ENCODE data around the gene DCUN1D3. TPM values are rescaled to one million over a fixed set of nuclear protein-coding genes. Genes with fewer than 3 reads are reported as not detected.

DCUN1D3 gene
- total RNA-seq, 1 donor from 2014 or later, result 57.1 TPM

DNA sequence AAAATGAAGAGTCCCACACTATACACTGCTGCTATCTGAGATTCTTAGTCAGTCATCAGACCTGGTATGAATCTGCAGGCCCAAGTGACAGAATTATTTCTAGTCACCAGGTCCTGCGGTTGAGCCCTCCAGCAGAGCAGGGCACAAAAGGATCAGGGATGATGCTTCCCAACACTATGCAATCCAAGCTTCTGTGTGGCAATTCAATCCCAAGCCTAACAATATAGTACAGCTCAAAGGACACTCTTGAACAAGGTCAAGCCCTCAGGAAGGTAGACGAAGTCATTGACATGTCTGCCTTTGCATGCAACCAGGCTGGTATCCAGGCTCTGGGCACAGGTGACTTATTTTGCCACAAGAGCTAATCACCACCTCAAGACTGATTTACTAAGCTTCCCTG lies 5.8 kb downstream of the DCUN1D3 start:
- no peak for DNase-seq (ENCODE audit: extremely low read depth, low read depth, low spot score)

GRCh38 chr16:20889625-20890275 lies 10.4 kb downstream of the DCUN1D3 start:
- no peak for DNase-seq (ENCODE audit: extremely low read depth, low read depth, low spot score)

GRCh38 chr16:20887207-20887606 lies 13.0 kb downstream of the DCUN1D3 start:
- no peak for DNase-seq (ENCODE audit: extremely low read depth, low read depth, low spot score)

- no peak for DNase-seq (ENCODE audit: extremely low read depth, low read depth, low spot score)
These were observed 13.8 kb downstream of the DCUN1D3 start for GRCh38 chr16:20886320-20886719.

DNA sequence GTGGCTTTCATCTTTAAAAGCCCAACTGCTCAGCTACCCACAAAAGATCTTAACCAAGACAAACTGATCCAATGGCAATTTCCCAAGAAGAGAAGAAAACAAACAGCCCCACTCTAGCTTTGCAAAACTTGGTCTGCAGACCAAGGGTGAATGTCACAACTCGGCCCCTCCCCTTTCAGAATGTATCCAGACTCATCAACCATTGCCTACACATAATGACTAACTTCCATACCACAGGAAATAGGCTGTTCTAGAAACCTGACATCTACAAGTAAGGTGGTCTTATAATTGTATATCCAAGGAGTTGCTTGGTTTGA lies 16.0 kb downstream of the DCUN1D3 start:
- no peak for DNase-seq (ENCODE audit: extremely low read depth, low read depth, low spot score)

DNA sequence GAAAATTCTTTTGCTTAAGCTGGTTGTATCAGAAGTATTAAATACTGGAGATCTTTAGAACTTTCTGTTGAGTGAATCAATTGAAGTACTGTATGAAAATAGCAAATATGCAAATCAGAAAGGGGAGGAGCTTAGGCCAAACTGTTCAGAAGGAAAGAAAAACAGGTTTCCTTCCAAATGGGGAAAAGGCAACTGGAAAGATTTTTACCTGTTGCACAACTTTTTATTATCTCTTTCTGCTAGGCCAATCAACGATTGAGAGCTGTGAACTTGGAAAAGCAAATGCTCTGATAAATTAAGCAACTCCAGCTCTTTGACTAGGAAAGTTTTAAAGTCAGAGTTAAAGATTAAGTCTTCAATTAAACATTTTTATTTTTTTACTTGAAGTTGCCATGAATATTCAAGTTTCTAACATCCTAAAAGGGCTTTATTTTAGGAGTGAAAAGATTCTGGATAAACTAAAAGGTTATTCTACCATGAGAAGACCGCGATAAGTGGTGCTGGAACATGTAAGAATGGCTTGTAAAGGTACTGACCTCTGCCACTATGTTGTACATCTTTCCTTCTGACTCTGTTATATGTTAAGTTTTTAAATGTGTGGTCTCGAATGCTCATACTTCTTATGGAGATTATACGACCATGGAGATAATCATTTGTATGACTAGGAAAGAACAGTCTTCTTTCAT lies 16.5 kb downstream of the DCUN1D3 start:
- no peak for DNase-seq (ENCODE audit: extremely low read depth, low read depth, low spot score)

- no peak for DNase-seq (ENCODE audit: extremely low read depth, low read depth, low spot score)
These were observed 18.7 kb downstream of the DCUN1D3 start for GRCh38 chr16:20881503-20881878.

DNA sequence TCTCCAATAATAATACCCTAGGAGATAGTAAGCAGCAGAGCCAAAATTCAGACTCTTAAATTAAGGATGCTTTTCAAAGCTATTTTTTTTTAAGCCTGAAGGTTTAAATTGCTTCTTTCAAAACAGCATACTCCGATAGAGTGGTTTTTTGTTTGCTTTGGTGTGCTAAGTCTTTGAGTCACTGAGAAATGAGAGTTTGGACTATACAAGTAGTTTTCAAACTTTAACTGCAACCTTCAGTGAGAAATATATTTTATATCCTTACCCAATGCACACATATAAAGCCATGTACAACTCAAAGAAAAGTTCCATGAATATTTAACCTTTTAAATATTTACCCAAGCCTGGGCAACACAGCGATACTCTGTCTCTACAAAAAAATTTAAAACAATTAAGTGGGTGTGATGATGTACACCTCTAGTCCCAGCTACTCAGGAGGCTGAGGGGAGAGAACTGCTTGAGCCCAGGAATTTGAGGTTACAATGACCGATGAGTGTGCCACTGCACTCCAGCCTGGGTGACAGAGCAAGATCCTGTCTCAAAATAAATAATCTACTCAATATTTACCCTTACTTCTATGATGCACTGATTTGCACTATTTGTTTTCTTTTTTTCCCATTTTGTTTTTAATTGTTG lies 19.2 kb downstream of the DCUN1D3 start:
- DNase-seq (ENCODE audit: extremely low read depth, low read depth, low spot score), result no peak

DNA sequence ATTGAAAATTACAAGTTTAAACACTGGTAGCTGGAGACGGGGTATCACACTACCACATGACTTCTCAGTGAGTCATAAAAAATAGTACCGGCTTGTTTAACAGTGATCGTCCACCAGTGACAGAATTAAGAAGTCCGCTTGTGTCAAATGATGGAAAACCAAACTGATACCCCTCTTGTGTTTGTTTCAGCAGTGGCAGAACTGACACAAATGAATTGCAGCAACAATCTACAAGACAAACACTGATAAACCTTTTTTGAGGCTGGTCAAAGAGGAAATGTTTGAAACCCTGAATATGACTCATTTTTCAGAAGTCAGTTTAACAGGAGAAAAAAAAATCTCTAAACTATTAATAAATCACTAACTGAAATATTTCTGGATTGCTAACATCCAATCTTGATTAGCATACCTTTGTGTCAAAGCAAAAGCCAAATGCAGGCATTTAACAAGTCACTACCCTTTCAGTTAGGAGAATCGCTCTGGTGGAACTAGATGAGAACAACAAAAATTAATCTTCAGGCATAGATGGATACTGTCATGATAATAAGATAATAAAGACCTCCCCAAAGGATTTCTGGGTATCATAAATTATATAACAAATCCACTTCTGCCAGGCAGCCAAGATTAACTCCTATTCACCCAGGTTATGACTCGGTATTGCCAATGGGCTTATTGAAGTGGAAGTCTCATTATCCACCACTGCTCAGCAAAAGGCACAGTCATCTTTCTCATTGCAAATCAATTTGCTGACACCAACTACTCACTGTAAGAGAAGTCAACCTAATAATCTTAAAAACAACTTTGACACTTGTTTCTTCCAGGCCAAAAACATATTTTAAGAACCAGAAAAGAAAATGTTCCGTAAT lies 20.8 kb downstream of the DCUN1D3 start:
- no peak for DNase-seq (ENCODE audit: extremely low read depth, low read depth, low spot score)

GRCh38 chr16:20878682-20879147 lies 21.4 kb downstream of the DCUN1D3 start:
- no peak for DNase-seq (ENCODE audit: extremely low read depth, low read depth, low spot score)

DNA sequence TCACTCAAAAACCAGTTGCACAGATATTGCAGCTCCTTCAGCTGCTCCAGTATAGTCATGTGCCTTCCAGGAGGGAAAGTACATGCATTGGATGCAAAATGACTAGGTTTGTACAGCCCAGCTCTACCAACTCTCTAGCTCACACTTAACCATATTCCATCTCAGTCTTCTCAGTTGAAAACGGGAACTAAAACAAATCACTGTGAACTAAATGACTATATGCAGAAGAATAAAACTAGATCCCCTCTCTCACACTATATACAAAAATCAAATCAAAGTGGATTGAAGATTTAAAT lies 24.9 kb downstream of the DCUN1D3 start:
- DNase-seq (ENCODE audit: extremely low read depth, low read depth, low spot score), result no peak

GRCh38 chr16:20874088-20874581 lies 26.0 kb downstream of the DCUN1D3 start:
- DNase-seq (ENCODE audit: extremely low read depth, low read depth, low spot score), result no peak

- no peak for DNase-seq (ENCODE audit: extremely low read depth, low read depth, low spot score)
These were observed 26.8 kb downstream of the DCUN1D3 start for GRCh38 chr16:20873331-20873730.

GRCh38 chr16:20871941-20872815 lies 28.0 kb downstream of the DCUN1D3 start:
- DNase-seq (ENCODE audit: extremely low read depth, low read depth, low spot score), result no peak

GRCh38 chr16:20871258-20871657 lies 28.9 kb downstream of the DCUN1D3 start:
- DNase-seq (ENCODE audit: extremely low read depth, low read depth, low spot score), result no peak

- DNase-seq (ENCODE audit: extremely low read depth, low read depth, low spot score), result no peak
These were observed 29.9 kb downstream of the DCUN1D3 start for GRCh38 chr16:20870122-20870820.

GRCh38 chr16:20868890-20869289 lies 31.3 kb downstream of the DCUN1D3 start:
- no peak for DNase-seq (ENCODE audit: extremely low read depth, low read depth, low spot score)

GRCh38 chr16:20867585-20867984 lies 32.6 kb downstream of the DCUN1D3 start:
- no peak for DNase-seq (ENCODE audit: extremely low read depth, low read depth, low spot score)

- DNase-seq (ENCODE audit: extremely low read depth, low read depth, low spot score), result no peak
These were observed 33.4 kb downstream of the DCUN1D3 start for GRCh38 chr16:20866801-20867200.

Measured in glomerular endothelial cell (primary cell).